CD8-positive, alpha-beta memory T cell (primary cell): ENCODE results near the gene CCDC32. TPM values are rescaled to one million over a fixed set of nuclear protein-coding genes. Genes with fewer than 3 reads are reported as not detected.

ENCODE experiments used
- CTCF ChIA-PET: fragments of 350-600 bp; sonication (Branson Sonifier 250); formaldehyde crosslinking; loops from one replicate; lab custom pipeline; 2021; ENCODE audit warnings: antibody characterized with exemption; lab: Charles Lee
- POLR2A ChIA-PET: fragments of 350-600 bp; sonication (Branson Sonifier 250); formaldehyde crosslinking; loops from one replicate; lab custom pipeline; 2021; ENCODE audit warnings: antibody characterized with exemption; lab: Charles Lee
- DNase-seq, 5 donors: peaks; one replicate each; pipeline versions ENCODE4 v3.0.0 to v3.0.0-alpha.2; 2020 to 2022; ENCODE audit warnings: mixed read lengths in 1 of 5
- H3K27ac ChIP-seq: one replicate; pipeline ENCODE4 v1.7.0; 2013; ENCODE audit warnings: low read depth, mild to moderate bottlenecking, low read length, moderate library complexity
- H3K27me3 ChIP-seq: 2 replicates; pipeline ENCODE4 v1.7.0; 2013; ENCODE audit warnings: low read length, mild to moderate bottlenecking; ENCODE audit not compliant: insufficient read depth, poor library complexity, severe bottlenecking
- H3K36me3 ChIP-seq: 2 replicates; pipeline ENCODE4 v1.7.0; 2013; ENCODE audit warnings: mild to moderate bottlenecking, low read length, moderate library complexity; ENCODE audit not compliant: insufficient read depth
- H3K4me1 ChIP-seq: 2 replicates; pipeline ENCODE4 v1.7.0; 2013; ENCODE audit warnings: mild to moderate bottlenecking, low read length, moderate library complexity; ENCODE audit not compliant: insufficient read depth
- H3K4me3 ChIP-seq: 2 replicates; pipeline ENCODE4 v1.7.0; 2013; ENCODE audit warnings: mild to moderate bottlenecking, low read length
- H3K9me3 ChIP-seq: 2 replicates; pipeline ENCODE4 v1.7.0; 2013; ENCODE audit warnings: mild to moderate bottlenecking, low read length
- H3K27ac Mint-ChIP-seq, 8 donors: one replicate each; pipeline ENCODE4 v1.8.0; 2020 to 2021; ENCODE audit warnings: mixed read lengths in 8 of 8, mild to moderate bottlenecking in 6 of 8, inconsistent platforms in 3 of 8, moderate library complexity in 3 of 8
- H3K27me3 Mint-ChIP-seq, 2 donors: one replicate each; pipeline ENCODE4 v1.8.0; 2020 to 2021; ENCODE audit warnings: mixed read lengths in 2 of 2, mild to moderate bottlenecking in 1 of 2, moderate library complexity in 1 of 2
- H3K36me3 Mint-ChIP-seq, 3 donors: one replicate each; pipeline ENCODE4 v1.8.0; 2020 to 2021; ENCODE audit warnings: mixed read lengths in 3 of 3, inconsistent platforms in 1 of 3, mild to moderate bottlenecking in 1 of 3
- H3K4me1 Mint-ChIP-seq, 3 donors: one replicate each; pipeline ENCODE4 v1.8.0; 2020 to 2021; ENCODE audit warnings: mixed read lengths in 3 of 3, inconsistent platforms in 1 of 3, mild to moderate bottlenecking in 1 of 3
- H3K4me3 Mint-ChIP-seq, 7 donors: one replicate each; pipeline ENCODE4 v1.8.0; 2020 to 2021; ENCODE audit warnings: mixed read lengths in 7 of 7, mild to moderate bottlenecking in 6 of 7, moderate library complexity in 4 of 7, inconsistent platforms in 2 of 7
- H3K9me3 Mint-ChIP-seq, 5 donors: one replicate each; pipeline ENCODE4 v1.8.0; 2020 to 2022; ENCODE audit warnings: mixed read lengths in 5 of 5, mild to moderate bottlenecking in 3 of 5, moderate library complexity in 2 of 5, inconsistent platforms in 1 of 5
- polyA plus RNA-seq: library from polyadenylated mRNA; unstranded; fragments of 300-500 nt; fragmentation: Illumina TruSeq; gene quantifications from one replicate; pipeline ENCODE4 v1.2.3, GENCODE V29; 2021
- total RNA-seq, 2 experiments: library from RNA; stranded (reverse); gene quantifications; one replicate each; pipeline ENCODE4 v1.2.3, GENCODE V29; 2021

CCDC32 gene, protein sequence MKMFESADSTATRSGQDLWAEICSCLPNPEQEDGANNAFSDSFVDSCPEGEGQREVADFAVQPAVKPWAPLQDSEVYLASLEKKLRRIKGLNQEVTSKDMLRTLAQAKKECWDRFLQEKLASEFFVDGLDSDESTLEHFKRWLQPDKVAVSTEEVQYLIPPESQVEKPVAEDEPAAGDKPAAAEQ
- 10 to 100 TPM; 31.4 to 34.9 TPM for total RNA-seq
- 42.2 TPM for polyA plus RNA-seq

DNA sequence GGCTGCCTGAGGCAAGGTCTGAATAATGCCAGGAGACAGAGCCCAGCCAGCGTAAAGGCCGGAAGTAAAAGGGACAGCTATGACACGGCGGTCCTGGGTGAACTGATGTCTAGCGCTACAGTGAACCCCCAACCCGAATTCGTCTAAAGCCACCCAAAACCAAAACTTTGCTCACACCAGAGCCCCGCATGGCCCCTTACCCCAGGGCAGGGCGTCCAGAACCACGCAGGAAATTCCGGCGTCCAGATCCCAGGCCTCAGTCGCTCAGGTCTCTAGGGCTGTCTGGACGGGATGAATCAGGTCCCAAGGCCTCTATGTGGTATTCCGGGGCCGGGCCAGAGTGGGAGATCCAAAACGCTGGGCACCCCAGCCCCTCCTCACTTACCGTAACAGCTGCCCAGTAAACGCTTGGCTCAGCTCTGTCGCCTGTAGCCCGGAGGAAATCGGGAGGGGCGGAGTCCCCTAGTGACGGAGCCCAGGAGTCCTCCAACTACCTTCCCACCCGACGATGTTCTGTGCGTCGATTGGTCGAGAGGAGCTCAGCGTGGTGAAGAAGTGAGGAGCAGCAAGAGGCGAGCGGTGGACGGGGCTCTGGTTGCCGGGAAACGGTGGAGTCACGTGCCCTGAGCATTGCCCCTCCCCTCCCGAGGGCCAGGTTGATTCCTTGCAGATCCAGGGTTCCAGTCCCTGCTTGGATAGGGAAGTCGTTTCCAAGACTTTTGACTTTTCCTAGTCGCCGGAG, at the start of gene CCDC32:
Gene CCDC32 (minus strand): TSS at position 452 of the 742 bp plus-strand sequence. CDS start 2,027 bp downstream, outside the sequence.
- H3K4me3 Mint-ChIP-seq: peak within 1 kb of the TSS; percentile 87 to 97 (median 95)
- peaks cover 0 to 5% of the 10 kb centered on the region in 2 donors for H3K27me3 Mint-ChIP-seq
- H3K36me3 Mint-ChIP-seq: peaks cover 0 to 38% (median 13%) of the 10 kb centered on the region in 3 donors
- Histone ChIP-seq H3K27ac (peak within 1 kb of the TSS; percentile 99), H3K4me1 (peaks cover 20% of the 10 kb centered on the region), H3K4me3 (peak within 1 kb of the TSS; percentile 100), H3K27me3 (no peaks in the 10 kb centered on the region), H3K9me3 (no peaks in the 10 kb centered on the region), H3K36me3 (no peaks in the 10 kb centered on the region)
- ChIA-PET POLR2A (interaction anchor here (0.6 to 1.5 kb wide), 3 partner anchors 25 to 934 kb away, joined by 3 to 10 read pairs (median 3); no protein-coding TSS in a partner anchor), CTCF (interaction anchor here (0.7 to 2.9 kb wide), 6 partner anchors 25 to 329 kb away, joined by 3 to 20 read pairs (median 4); partner anchors contain the start of gene VPS18)
- H3K4me1 Mint-ChIP-seq: peaks cover 33 to 72% (median 65%) of the 10 kb centered on the region in 3 donors
- H3K9me3 Mint-ChIP-seq: no peaks in the 10 kb centered on the region
- H3K27ac Mint-ChIP-seq: peak within 1 kb of the TSS; percentile 88 to 100 (median 98)
- peak; percentile 93 to 97 (median 94) for DNase-seq

DNA sequence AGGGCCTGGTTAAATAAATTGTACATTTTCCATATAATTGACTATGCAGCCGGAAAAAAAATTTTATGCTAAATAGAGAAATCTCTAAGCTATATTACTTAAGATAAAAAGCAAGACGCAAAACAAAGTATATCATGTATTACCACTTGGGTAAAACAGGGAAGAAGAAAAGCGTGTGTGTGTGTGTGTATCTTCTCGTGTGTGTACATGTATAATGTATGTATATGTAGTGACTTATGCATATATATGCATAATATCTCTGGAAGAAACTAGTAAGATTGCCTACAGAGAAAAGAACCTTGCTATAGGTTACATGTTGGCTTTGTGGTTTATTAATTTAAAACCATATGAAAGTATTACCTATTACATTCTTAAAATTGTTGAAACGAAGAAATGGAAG, 48.2 kb upstream of the CCDC32 start:
- ChIA-PET CTCF (no interaction called here), POLR2A (no interaction called here)
- no peak for DNase-seq
- Mint-ChIP-seq H3K27ac (no peak overlapping the region), H3K4me1 (no peaks in the 10 kb centered on the region), H3K36me3 (no peaks in the 10 kb centered on the region), H3K9me3 (no peaks in the 10 kb centered on the region), H3K27me3 (peaks cover 0 to 2% of the 10 kb centered on the region in 2 donors), H3K4me3 (no peak overlapping the region)
- Histone ChIP-seq H3K36me3 (no peaks in the 10 kb centered on the region), H3K9me3 (no peaks in the 10 kb centered on the region), H3K4me3 (no peak overlapping the region), H3K4me1 (no peaks in the 10 kb centered on the region), H3K27ac (no peak overlapping the region), H3K27me3 (no peaks in the 10 kb centered on the region)

DNA sequence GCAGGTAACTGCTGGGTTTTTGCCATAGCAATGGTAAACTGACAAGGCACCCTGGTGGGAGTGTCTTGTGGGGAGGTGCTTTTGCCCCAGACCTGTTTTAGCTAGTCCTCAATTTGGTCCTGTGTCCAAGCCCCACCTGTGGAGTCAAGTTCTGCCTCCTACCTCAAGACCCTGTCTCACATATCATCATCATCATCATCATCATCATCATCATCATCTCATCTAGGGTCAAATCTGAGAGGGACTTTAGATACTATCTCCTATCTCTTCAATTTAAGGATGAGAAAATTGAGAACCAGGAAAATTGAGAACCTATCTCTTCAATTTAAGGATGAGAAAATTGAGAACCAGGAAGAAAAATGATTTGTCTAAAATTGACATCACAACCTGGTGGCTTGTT, 39.1 kb upstream of the CCDC32 start:
- no peaks in the 10 kb centered on the region for H3K27me3 Mint-ChIP-seq
- no peaks in the 10 kb centered on the region for H3K4me1 ChIP-seq
- H3K27me3 ChIP-seq: no peaks in the 10 kb centered on the region
- H3K36me3 ChIP-seq: no peaks in the 10 kb centered on the region
- no peaks in the 10 kb centered on the region for H3K9me3 ChIP-seq
- no peak overlapping the region for H3K4me3 Mint-ChIP-seq
- no peak overlapping the region for H3K4me3 ChIP-seq
- H3K27ac ChIP-seq: no peak overlapping the region
- no peak overlapping the region for H3K27ac Mint-ChIP-seq
- CTCF ChIA-PET: interaction anchor here (3.8 kb wide), 1 partner anchor 14 kb away, joined by 16 read pairs; no protein-coding TSS in a partner anchor
- DNase-seq: no peak
- H3K36me3 Mint-ChIP-seq: no peaks in the 10 kb centered on the region
- peaks cover 0 to 4% (median 0%) of the 10 kb centered on the region in 3 donors for H3K4me1 Mint-ChIP-seq
- no peaks in the 10 kb centered on the region for H3K9me3 Mint-ChIP-seq
- POLR2A ChIA-PET: no interaction called here

DNA sequence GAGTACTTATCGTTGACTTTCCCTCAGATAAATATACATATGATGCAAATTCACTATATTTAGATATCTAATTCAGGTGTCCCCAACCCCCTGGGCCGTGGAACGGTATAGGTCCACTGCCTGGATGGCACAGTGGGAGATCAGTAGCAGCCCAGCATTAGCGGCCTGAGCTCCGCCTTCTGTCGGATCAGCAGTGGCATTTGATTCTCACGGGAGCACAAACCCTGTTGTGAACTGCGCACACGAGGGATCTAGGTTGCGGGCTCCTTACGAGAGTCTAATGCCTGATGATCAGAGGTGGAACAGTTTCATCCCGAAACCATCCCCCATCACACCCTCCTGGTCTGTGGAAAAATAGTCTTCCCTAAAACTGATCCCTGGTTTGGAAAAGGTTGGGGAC, 36.1 kb upstream of the CCDC32 start:
- Histone ChIP-seq H3K4me3 (no peak overlapping the region), H3K36me3 (no peaks in the 10 kb centered on the region), H3K9me3 (no peaks in the 10 kb centered on the region), H3K27me3 (no peaks in the 10 kb centered on the region), H3K4me1 (no peaks in the 10 kb centered on the region), H3K27ac (no peak overlapping the region)
- POLR2A ChIA-PET: no interaction called here
- Mint-ChIP-seq H3K9me3 (no peaks in the 10 kb centered on the region), H3K4me1 (peaks cover 0 to 4% (median 0%) of the 10 kb centered on the region in 3 donors), H3K27me3 (no peaks in the 10 kb centered on the region), H3K36me3 (no peaks in the 10 kb centered on the region), H3K4me3 (no peak overlapping the region), H3K27ac (no peak overlapping the region)
- no peak for DNase-seq
- CTCF ChIA-PET: interaction anchor here (3.8 kb wide), 1 partner anchor 11 kb away, joined by 16 read pairs; no protein-coding TSS in a partner anchor

DNA sequence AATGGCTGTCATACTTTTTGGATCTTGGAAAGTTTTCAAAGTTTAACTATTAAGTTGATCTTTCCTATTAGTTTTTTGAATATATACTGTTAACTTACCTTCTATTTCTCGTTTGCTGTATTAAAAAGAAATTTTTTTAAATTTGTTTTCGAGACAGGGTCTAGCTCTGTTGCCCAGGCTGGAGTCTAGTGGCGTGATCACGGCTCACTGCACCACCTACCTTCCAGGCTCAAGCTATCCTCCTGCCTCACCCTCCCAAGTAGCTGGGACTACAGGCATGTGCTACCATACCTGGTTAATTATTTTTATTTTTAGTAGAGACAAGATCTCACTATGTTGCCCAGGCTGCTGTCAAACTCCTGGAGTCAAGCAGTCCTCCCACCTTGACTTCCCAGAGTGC, 33.8 kb upstream of the CCDC32 start:
- Mint-ChIP-seq H3K36me3 (peaks cover 0 to 8% (median 1%) of the 10 kb centered on the region in 3 donors), H3K4me3 (no peak overlapping the region), H3K9me3 (no peaks in the 10 kb centered on the region), H3K27me3 (peaks cover 1 to 5% of the 10 kb centered on the region in 2 donors), H3K27ac (peak overlapping the region in 1 of 8 donors; percentile 10), H3K4me1 (peaks cover 9 to 16% (median 15%) of the 10 kb centered on the region in 3 donors)
- Histone ChIP-seq H3K27me3 (no peaks in the 10 kb centered on the region), H3K4me3 (no peak overlapping the region), H3K4me1 (no peaks in the 10 kb centered on the region), H3K27ac (no peak overlapping the region), H3K9me3 (no peaks in the 10 kb centered on the region), H3K36me3 (no peaks in the 10 kb centered on the region)
- DNase-seq: no peak
- ChIA-PET CTCF (interaction anchor here (0.9 to 1.7 kb wide), 2 partner anchors 9 to 26 kb away, joined by 3 to 8 read pairs; no protein-coding TSS in a partner anchor), POLR2A (no interaction called here)

DNA sequence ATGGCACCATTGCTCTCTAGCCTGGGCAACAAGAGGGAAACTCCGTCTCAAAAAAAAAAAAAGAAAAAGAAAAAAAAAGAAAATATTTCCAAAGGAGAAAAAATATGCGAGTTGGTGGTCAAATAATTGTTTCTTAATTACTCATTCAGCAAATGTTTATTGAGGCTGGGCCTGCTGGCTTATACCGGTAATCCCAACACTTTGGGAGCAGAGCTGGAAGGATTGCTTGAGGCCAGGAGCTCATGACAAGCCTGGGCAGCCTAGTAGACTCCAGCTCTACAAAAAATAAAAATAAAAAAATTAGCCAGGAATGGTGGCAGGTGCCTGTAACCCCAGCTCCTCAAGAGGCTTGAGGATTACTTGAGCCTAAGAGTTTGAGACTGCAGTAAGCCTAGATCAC, 33.3 kb upstream of the CCDC32 start:
- no peaks in the 10 kb centered on the region for H3K36me3 ChIP-seq
- no peak overlapping the region for H3K27ac ChIP-seq
- DNase-seq: no peak
- ChIA-PET POLR2A (no interaction called here), CTCF (interaction anchor here (1.7 kb wide), 1 partner anchor 9 kb away, joined by 8 read pairs; no protein-coding TSS in a partner anchor)
- no peak overlapping the region for H3K4me3 Mint-ChIP-seq
- peaks cover 0 to 9% (median 1%) of the 10 kb centered on the region in 3 donors for H3K36me3 Mint-ChIP-seq
- H3K27me3 Mint-ChIP-seq: peaks cover 2 to 5% of the 10 kb centered on the region in 2 donors
- peaks cover 15 to 21% (median 20%) of the 10 kb centered on the region in 3 donors for H3K4me1 Mint-ChIP-seq
- H3K4me1 ChIP-seq: no peaks in the 10 kb centered on the region
- H3K27ac Mint-ChIP-seq: no peak overlapping the region
- H3K9me3 Mint-ChIP-seq: no peaks in the 10 kb centered on the region
- no peaks in the 10 kb centered on the region for H3K27me3 ChIP-seq
- no peak overlapping the region for H3K4me3 ChIP-seq
- H3K9me3 ChIP-seq: no peaks in the 10 kb centered on the region

DNA sequence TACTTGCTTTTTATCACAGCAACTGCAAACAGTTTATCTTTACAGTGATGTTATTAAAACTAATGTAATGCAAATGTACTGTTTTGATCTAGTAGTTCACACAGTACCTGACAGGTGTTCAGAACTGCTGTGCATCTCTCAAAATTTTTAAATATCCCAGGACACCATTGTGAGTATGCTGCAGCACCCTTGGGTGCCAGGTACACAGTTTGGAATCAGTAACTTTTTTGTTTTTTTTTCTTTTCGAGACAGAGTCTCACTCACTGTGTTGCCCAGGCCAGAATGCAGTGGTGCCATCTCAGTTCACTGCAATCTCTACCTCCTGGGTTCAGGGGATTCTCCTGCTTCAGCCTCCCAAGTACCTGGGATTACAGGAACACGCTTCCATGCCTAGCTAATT, 32.2 kb upstream of the CCDC32 start:
- H3K4me3 Mint-ChIP-seq: no peak overlapping the region
- peaks cover 0 to 9% (median 1%) of the 10 kb centered on the region in 3 donors for H3K36me3 Mint-ChIP-seq
- no peak for DNase-seq
- ChIA-PET CTCF (no interaction called here), POLR2A (no interaction called here)
- peaks cover 2 to 5% of the 10 kb centered on the region in 2 donors for H3K27me3 Mint-ChIP-seq
- H3K36me3 ChIP-seq: no peaks in the 10 kb centered on the region
- peak overlapping the region in 1 of 8 donors; percentile 29 for H3K27ac Mint-ChIP-seq
- H3K4me3 ChIP-seq: no peak overlapping the region
- H3K9me3 Mint-ChIP-seq: no peaks in the 10 kb centered on the region
- no peaks in the 10 kb centered on the region for H3K9me3 ChIP-seq
- no peaks in the 10 kb centered on the region for H3K27me3 ChIP-seq
- H3K27ac ChIP-seq: no peak overlapping the region
- no peaks in the 10 kb centered on the region for H3K4me1 ChIP-seq
- peaks cover 21 to 29% (median 27%) of the 10 kb centered on the region in 3 donors for H3K4me1 Mint-ChIP-seq

DNA sequence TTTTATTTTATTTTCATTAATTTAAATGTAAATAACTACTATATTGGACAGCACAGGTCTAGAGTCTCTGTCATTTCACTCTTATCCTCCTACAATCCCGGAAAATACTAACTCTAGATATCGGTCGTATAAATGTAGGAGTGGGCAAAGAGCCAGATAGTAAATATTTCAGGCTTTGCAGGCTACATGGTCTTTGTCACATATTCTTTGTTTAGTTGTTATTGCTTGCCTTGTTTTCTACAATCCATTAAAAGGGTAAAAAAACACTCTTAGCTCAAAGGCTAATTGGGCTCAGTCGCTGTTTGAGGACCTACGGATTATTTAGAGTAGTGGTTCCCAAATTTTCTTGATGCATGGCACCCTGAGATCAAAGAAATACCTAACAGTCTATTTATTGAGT, 30.9 kb upstream of the CCDC32 start:
- Mint-ChIP-seq H3K27me3 (peaks cover 2 to 5% of the 10 kb centered on the region in 2 donors), H3K4me3 (no peak overlapping the region), H3K27ac (no peak overlapping the region), H3K36me3 (peaks cover 0 to 9% (median 1%) of the 10 kb centered on the region in 3 donors), H3K9me3 (no peaks in the 10 kb centered on the region), H3K4me1 (peaks cover 21 to 30% (median 29%) of the 10 kb centered on the region in 3 donors)
- no peak for DNase-seq
- Histone ChIP-seq H3K27me3 (no peaks in the 10 kb centered on the region), H3K4me1 (no peaks in the 10 kb centered on the region), H3K36me3 (no peaks in the 10 kb centered on the region), H3K27ac (no peak overlapping the region), H3K4me3 (no peak overlapping the region), H3K9me3 (no peaks in the 10 kb centered on the region)
- CTCF ChIA-PET: no interaction called here
- POLR2A ChIA-PET: no interaction called here
